GM23338 (cell line): ENCODE results near the gene B4GALT3. TPM values are rescaled to one million over a fixed set of nuclear protein-coding genes. Genes with fewer than 3 reads are reported as not detected.

Source experiments
- ATAC-seq: fragments of 200-7000 bp; cut with Tn5 transposase; 3 replicates; pipeline ENCODE4 v1.9.1; 2020
- DNase-seq: peaks from one replicate; pipeline ENCODE4 v3.0.0-alpha.2; 2015; ENCODE audit warnings: low spot score
- H2AFZ ChIP-seq: fragments of 200-600 bp; sonication (generic); 2 replicates; pipeline ENCODE4 v1.8.0; 2016; ENCODE audit warnings: antibody characterized with exemption, mild to moderate bottlenecking, moderate library complexity
- H3F3A ChIP-seq: fragments of 200-600 bp; sonication (generic); replicated peaks from 2 replicates; pipeline ENCODE4 v1.8.0; 2017; ENCODE audit warnings: antibody characterized with exemption, mixed run types, low read depth
- H3K27ac ChIP-seq: fragments of 200-600 bp; sonication (generic); 2 replicates; pipeline ENCODE4 v1.6.1; 2016; ENCODE audit warnings: low read depth
- H3K27me3 ChIP-seq: fragments of 200-600 bp; sonication (generic); 2 replicates; pipeline ENCODE4 v1.8.0; 2016; ENCODE audit warnings: mild to moderate bottlenecking, mixed run types, moderate library complexity; ENCODE audit not compliant: insufficient read depth
- H3K36me3 ChIP-seq: fragments of 200-600 bp; sonication (generic); 2 replicates; pipeline ENCODE4 v1.8.0; 2016; ENCODE audit warnings: mild to moderate bottlenecking; ENCODE audit not compliant: insufficient read depth
- H3K4me1 ChIP-seq: fragments of 200-600 bp; sonication (generic); 2 replicates; pipeline ENCODE4 v1.8.0; 2016; ENCODE audit warnings: mild to moderate bottlenecking, moderate library complexity; ENCODE audit not compliant: insufficient read depth
- H3K4me2 ChIP-seq: fragments of 200-600 bp; sonication (generic); 2 replicates; pipeline ENCODE4 v1.7.1; 2017; ENCODE audit warnings: mixed run types
- H3K4me3 ChIP-seq: fragments of 200-600 bp; sonication (generic); 2 replicates; pipeline ENCODE4 v1.6.1; 2016; ENCODE audit warnings: mixed run types
- H3K79me2 ChIP-seq: fragments of 200-600 bp; sonication (generic); replicated peaks from 2 replicates; pipeline ENCODE4 v1.8.0; 2017; ENCODE audit warnings: mild to moderate bottlenecking; ENCODE audit not compliant: insufficient read depth
- H3K9me2 ChIP-seq: fragments of 200-600 bp; sonication (generic); 2 replicates; pipeline ENCODE4 v1.8.0; 2017; ENCODE audit not compliant: insufficient read depth
- H4K20me1 ChIP-seq: fragments of 200-600 bp; sonication (generic); replicated peaks from 2 replicates; pipeline ENCODE4 v1.8.0; 2017; ENCODE audit warnings: mild to moderate bottlenecking; ENCODE audit not compliant: insufficient read depth
- H3K27ac Mint-ChIP-seq: 2 replicates; pipeline ENCODE4 v1.8.0; 2020; ENCODE audit warnings: inconsistent platforms, mild to moderate bottlenecking, moderate library complexity, mixed read lengths
- H3K27me3 Mint-ChIP-seq: 3 replicates; pipeline ENCODE4 v1.8.0; 2022; ENCODE audit warnings: low read depth, mild to moderate bottlenecking, moderate library complexity, mixed read lengths, inconsistent platforms; ENCODE audit not compliant: insufficient read depth, poor library complexity
- H3K36me3 Mint-ChIP-seq: 3 replicates; pipeline ENCODE4 v1.8.0; 2021; ENCODE audit warnings: low read depth, mild to moderate bottlenecking, inconsistent platforms, moderate library complexity, mixed read lengths
- H3K4me1 Mint-ChIP-seq: 3 replicates; pipeline ENCODE4 v1.8.0; 2020; ENCODE audit warnings: mild to moderate bottlenecking, inconsistent platforms, mixed read lengths
- H3K4me3 Mint-ChIP-seq: 3 replicates; pipeline ENCODE4 v1.8.0; 2021; ENCODE audit warnings: moderate library complexity, mild to moderate bottlenecking, inconsistent platforms, mixed read lengths
- H3K9me3 Mint-ChIP-seq: 3 replicates; pipeline ENCODE4 v1.8.0; 2020; ENCODE audit warnings: moderate library complexity, mild to moderate bottlenecking, inconsistent platforms, mixed read lengths
- CREB1 ChIP-seq: fragments of 250-450 bp; sonication (Bioruptor Pico); IDR thresholded peaks from 2 replicates; pipeline ENCODE4 v1.5.0; 2020; ENCODE audit warnings: low read depth, mild to moderate bottlenecking, moderate library complexity
- EZH2phosphoT487 ChIP-seq: fragments of 200-600 bp; sonication (generic); IDR thresholded peaks from one replicate; pipeline ENCODE4 v1.8.1; 2018; ENCODE audit warnings: antibody characterized with exemption; ENCODE audit not compliant: unreplicated experiment
- JUNB ChIP-seq: IDR thresholded peaks from one replicate; pipeline ENCODE4 v1.6.1; 2016; ENCODE audit warnings: antibody characterized with exemption; ENCODE audit not compliant: unreplicated experiment
- NANOG ChIP-seq: IDR thresholded peaks from 2 replicates; pipeline ENCODE4 v1.6.1; 2016; ENCODE audit warnings: antibody characterized with exemption, borderline replicate concordance
- POLR2AphosphoS5 ChIP-seq: IDR thresholded peaks from 2 replicates; pipeline ENCODE4 v1.6.1; 2016; ENCODE audit warnings: antibody characterized with exemption, low read depth
- STAT1 ChIP-seq: IDR thresholded peaks from one replicate; pipeline ENCODE4 v1.6.1; 2016; ENCODE audit warnings: antibody characterized with exemption; ENCODE audit not compliant: unreplicated experiment
- ZNF114 ChIP-seq: fragments of 250-450 bp; sonication (Bioruptor Pico); IDR thresholded peaks from 2 replicates; pipeline ENCODE4 v1.5.0; 2020; ENCODE audit warnings: mild to moderate bottlenecking, moderate library complexity
- polyA plus RNA-seq: library from polyadenylated mRNA; unstranded; fragments of >200 nt; fragmentation: Nextera tagmentation; extraction: Ambion mirVana; gene quantifications from 2 replicates; pipeline ENCODE4 v1.2.1, GENCODE V29; 2016
- total RNA-seq: library from RNA; depleted of rRNA; stranded (reverse); fragments of >200 nt; shearing (Covaris generic); gene quantifications from 2 replicates; pipeline ENCODE4 v1.2.3, GENCODE V29; 2014
- TF ChIP-seq, protein P1 (sequence below): IDR thresholded peaks from 2 replicates; pipeline ENCODE4 v1.6.1; 2016; ENCODE audit warnings: antibody characterized with exemption
- TF ChIP-seq, protein P2 (sequence below): IDR thresholded peaks from one replicate; pipeline ENCODE4 v1.6.1; 2018; ENCODE audit warnings: antibody characterized with exemption; ENCODE audit not compliant: unreplicated experiment
- TF ChIP-seq, protein P3 (sequence below): fragments of 250-450 bp; sonication (Bioruptor Pico); IDR thresholded peaks from 2 replicates; pipeline ENCODE4 v1.5.0; 2020; ENCODE audit warnings: mild to moderate bottlenecking, moderate library complexity

Gene B4GALT3
- total and polyA plus RNA-seq, 2 experiments from 2014 or later: 24.2 to 35.8 TPM

DNA sequence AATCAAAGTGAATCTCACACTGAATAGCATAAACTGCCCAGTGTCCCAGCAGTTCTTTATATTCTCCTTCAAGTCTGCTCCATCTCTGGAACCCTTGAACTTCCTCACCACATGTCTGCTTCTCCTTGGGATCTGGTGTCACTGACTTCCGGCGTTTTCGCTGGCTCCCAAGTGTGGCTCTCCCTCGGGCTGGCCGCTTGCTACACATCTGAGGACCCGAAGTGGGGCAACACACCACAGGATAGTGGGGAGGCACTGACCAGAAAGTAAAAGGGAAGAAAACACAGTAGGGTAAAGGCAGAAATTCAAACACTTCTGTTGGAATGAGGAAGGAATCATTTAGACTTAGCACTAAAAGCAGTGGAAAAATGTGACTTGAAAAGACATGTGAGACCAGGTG, 54.3 kb downstream of the B4GALT3 start:
- Histone ChIP-seq H3K27me3 (no peaks in the 10 kb centered on the region), H3K27ac (no peak overlapping the region), H3K79me2 (peaks cover 33% of the 10 kb centered on the region), H3K4me1 (peaks cover 11% of the 10 kb centered on the region), H3K4me3 (no peak overlapping the region), H3F3A (peaks cover 37% of the 10 kb centered on the region), H3K4me2 (no peak overlapping the region), H3K9me2 (no peaks in the 10 kb centered on the region), H2AFZ (no peak overlapping the region), H4K20me1 (peaks cover 4% of the 10 kb centered on the region; the same call in 1 of the 2 replicates), H3K36me3 (peaks cover 36% of the 10 kb centered on the region)
- H3K27ac Mint-ChIP-seq: no peak overlapping the region
- TF ChIP-seq, protein P1, sequence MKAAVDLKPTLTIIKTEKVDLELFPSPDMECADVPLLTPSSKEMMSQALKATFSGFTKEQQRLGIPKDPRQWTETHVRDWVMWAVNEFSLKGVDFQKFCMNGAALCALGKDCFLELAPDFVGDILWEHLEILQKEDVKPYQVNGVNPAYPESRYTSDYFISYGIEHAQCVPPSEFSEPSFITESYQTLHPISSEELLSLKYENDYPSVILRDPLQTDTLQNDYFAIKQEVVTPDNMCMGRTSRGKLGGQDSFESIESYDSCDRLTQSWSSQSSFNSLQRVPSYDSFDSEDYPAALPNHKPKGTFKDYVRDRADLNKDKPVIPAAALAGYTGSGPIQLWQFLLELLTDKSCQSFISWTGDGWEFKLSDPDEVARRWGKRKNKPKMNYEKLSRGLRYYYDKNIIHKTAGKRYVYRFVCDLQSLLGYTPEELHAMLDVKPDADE: no peak
- TF ChIP-seq STAT1 (no peak), CREB1 (CRISPR knock-in tag) (no peak), POLR2AphosphoS5 (no peak), EZH2phosphoT487 (no peak), NANOG (no peak)
- TF ChIP-seq, protein P2, sequence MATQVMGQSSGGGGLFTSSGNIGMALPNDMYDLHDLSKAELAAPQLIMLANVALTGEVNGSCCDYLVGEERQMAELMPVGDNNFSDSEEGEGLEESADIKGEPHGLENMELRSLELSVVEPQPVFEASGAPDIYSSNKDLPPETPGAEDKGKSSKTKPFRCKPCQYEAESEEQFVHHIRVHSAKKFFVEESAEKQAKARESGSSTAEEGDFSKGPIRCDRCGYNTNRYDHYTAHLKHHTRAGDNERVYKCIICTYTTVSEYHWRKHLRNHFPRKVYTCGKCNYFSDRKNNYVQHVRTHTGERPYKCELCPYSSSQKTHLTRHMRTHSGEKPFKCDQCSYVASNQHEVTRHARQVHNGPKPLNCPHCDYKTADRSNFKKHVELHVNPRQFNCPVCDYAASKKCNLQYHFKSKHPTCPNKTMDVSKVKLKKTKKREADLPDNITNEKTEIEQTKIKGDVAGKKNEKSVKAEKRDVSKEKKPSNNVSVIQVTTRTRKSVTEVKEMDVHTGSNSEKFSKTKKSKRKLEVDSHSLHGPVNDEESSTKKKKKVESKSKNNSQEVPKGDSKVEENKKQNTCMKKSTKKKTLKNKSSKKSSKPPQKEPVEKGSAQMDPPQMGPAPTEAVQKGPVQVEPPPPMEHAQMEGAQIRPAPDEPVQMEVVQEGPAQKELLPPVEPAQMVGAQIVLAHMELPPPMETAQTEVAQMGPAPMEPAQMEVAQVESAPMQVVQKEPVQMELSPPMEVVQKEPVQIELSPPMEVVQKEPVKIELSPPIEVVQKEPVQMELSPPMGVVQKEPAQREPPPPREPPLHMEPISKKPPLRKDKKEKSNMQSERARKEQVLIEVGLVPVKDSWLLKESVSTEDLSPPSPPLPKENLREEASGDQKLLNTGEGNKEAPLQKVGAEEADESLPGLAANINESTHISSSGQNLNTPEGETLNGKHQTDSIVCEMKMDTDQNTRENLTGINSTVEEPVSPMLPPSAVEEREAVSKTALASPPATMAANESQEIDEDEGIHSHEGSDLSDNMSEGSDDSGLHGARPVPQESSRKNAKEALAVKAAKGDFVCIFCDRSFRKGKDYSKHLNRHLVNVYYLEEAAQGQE: no peak
- peaks cover 16% of the 10 kb centered on the region for H3K4me1 Mint-ChIP-seq
- no peak overlapping the region for H3K4me3 Mint-ChIP-seq
- no peaks in the 10 kb centered on the region for H3K9me3 Mint-ChIP-seq
- H3K27me3 Mint-ChIP-seq: peaks cover 19% of the 10 kb centered on the region
- peaks cover 78% of the 10 kb centered on the region for H3K36me3 Mint-ChIP-seq
- DNase-seq (no peak), ATAC-seq (no peak)

DNA sequence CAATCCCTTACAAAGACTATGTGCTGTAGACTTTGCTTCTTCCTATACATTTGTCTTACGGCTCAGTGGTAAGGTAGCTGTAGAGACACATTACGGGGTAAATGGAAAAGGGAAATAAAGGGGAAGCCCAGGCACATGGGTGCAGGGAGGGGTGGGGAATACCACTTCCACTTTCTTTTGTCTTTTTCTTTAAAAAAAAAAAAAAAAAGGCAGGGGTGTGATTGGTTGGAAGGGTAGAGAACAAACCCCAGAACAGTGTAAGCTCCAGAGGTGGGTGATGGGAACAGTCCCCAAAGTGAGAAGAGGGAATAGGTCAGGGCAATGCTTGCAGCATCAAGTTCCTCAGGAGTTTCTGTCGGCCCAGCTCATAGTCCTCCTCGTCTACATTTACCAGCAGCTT, 55.5 kb downstream of the B4GALT3 start:
- Histone ChIP-seq H3K36me3 (peaks cover 30% of the 10 kb centered on the region), H3K4me2 (no peak overlapping the region), H4K20me1 (peaks cover 11% of the 10 kb centered on the region; the same call in 1 of the 2 replicates), H3K4me1 (peaks cover 13% of the 10 kb centered on the region), H3K27ac (no peak overlapping the region), H3K9me2 (no peaks in the 10 kb centered on the region), H2AFZ (no peak overlapping the region), H3F3A (peaks cover 38% of the 10 kb centered on the region), H3K27me3 (no peaks in the 10 kb centered on the region), H3K79me2 (peaks cover 30% of the 10 kb centered on the region), H3K4me3 (no peak overlapping the region)
- no peak for TF ChIP-seq CREB1 (CRISPR knock-in tag)
- TF ChIP-seq JUNB: no peak
- TF ChIP-seq, protein P1: no peak
- no peak for TF ChIP-seq ZNF114 (CRISPR knock-in tag)
- no peak for TF ChIP-seq STAT1
- TF ChIP-seq, protein P3, sequence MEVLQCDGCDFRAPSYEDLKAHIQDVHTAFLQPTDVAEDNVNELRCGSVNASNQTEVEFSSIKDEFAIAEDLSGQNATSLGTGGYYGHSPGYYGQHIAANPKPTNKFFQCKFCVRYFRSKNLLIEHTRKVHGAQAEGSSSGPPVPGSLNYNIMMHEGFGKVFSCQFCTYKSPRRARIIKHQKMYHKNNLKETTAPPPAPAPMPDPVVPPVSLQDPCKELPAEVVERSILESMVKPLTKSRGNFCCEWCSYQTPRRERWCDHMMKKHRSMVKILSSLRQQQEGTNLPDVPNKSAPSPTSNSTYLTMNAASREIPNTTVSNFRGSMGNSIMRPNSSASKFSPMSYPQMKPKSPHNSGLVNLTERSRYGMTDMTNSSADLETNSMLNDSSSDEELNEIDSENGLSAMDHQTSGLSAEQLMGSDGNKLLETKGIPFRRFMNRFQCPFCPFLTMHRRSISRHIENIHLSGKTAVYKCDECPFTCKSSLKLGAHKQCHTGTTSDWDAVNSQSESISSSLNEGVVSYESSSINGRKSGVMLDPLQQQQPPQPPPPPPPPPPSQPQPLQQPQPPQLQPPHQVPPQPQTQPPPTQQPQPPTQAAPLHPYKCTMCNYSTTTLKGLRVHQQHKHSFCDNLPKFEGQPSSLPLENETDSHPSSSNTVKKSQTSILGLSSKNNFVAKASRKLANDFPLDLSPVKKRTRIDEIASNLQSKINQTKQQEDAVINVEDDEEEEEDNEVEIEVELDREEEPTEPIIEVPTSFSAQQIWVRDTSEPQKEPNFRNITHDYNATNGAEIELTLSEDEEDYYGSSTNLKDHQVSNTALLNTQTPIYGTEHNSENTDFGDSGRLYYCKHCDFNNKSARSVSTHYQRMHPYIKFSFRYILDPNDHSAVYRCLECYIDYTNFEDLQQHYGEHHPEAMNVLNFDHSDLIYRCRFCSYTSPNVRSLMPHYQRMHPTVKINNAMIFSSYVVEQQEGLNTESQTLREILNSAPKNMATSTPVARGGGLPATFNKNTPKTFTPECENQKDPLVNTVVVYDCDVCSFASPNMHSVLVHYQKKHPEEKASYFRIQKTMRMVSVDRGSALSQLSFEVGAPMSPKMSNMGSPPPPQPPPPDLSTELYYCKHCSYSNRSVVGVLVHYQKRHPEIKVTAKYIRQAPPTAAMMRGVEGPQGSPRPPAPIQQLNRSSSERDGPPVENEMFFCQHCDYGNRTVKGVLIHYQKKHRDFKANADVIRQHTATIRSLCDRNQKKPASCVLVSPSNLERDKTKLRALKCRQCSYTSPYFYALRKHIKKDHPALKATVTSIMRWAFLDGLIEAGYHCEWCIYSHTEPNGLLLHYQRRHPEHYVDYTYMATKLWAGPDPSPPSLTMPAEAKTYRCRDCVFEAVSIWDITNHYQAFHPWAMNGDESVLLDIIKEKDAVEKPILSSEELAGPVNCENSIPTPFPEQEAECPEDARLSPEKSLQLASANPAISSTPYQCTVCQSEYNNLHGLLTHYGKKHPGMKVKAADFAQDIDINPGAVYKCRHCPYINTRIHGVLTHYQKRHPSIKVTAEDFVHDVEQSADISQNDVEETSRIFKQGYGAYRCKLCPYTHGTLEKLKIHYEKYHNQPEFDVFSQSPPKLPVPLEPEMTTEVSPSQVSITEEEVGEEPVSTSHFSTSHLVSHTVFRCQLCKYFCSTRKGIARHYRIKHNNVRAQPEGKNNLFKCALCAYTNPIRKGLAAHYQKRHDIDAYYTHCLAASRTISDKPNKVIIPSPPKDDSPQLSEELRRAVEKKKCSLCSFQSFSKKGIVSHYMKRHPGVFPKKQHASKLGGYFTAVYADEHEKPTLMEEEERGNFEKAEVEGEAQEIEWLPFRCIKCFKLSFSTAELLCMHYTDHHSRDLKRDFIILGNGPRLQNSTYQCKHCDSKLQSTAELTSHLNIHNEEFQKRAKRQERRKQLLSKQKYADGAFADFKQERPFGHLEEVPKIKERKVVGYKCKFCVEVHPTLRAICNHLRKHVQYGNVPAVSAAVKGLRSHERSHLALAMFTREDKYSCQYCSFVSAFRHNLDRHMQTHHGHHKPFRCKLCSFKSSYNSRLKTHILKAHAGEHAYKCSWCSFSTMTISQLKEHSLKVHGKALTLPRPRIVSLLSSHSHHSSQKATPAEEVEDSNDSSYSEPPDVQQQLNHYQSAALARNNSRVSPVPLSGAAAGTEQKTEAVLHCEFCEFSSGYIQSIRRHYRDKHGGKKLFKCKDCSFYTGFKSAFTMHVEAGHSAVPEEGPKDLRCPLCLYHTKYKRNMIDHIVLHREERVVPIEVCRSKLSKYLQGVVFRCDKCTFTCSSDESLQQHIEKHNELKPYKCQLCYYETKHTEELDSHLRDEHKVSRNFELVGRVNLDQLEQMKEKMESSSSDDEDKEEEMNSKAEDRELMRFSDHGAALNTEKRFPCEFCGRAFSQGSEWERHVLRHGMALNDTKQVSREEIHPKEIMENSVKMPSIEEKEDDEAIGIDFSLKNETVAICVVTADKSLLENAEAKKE: no peak
- Mint-ChIP-seq H3K9me3 (no peaks in the 10 kb centered on the region), H3K27me3 (peaks cover 24% of the 10 kb centered on the region), H3K4me3 (no peak overlapping the region), H3K36me3 (peaks cover 68% of the 10 kb centered on the region), H3K27ac (no peak overlapping the region), H3K4me1 (peaks cover 19% of the 10 kb centered on the region)
- ATAC-seq (no peak), DNase-seq (no peak)
